ENCODE measurements around the gene BACH2. TPM values are rescaled to one million over a fixed set of nuclear protein-coding genes. Genes with fewer than 3 reads are reported as not detected.
"Not testable (repeated sequence)": the region's sequence is repeated elsewhere in the genome, so short reads cannot be mapped to it uniquely, and the experiment has no call there.

The BACH2 gene
- total and polyA plus RNA-seq, 10 of the 15 experiments (the other 5 are each of a cell fraction or from before 2014, with no cell fraction given) = 0.03 to 0.28 (median 0.04) TPM; not detected in 3

GRCh38 chr6:90167514-90168379 lies 128.9 kb downstream of the BACH2 start (continued):
- no peak for TF ChIP-seq ELK1 (IDR thresholded peaks at IDR 0.05; ENCODE audit: low read depth, low read length)
- TF ChIP-seq IRF3 (IDR thresholded peaks at IDR 0.05) = no peak
- TF ChIP-seq, protein P1, sequence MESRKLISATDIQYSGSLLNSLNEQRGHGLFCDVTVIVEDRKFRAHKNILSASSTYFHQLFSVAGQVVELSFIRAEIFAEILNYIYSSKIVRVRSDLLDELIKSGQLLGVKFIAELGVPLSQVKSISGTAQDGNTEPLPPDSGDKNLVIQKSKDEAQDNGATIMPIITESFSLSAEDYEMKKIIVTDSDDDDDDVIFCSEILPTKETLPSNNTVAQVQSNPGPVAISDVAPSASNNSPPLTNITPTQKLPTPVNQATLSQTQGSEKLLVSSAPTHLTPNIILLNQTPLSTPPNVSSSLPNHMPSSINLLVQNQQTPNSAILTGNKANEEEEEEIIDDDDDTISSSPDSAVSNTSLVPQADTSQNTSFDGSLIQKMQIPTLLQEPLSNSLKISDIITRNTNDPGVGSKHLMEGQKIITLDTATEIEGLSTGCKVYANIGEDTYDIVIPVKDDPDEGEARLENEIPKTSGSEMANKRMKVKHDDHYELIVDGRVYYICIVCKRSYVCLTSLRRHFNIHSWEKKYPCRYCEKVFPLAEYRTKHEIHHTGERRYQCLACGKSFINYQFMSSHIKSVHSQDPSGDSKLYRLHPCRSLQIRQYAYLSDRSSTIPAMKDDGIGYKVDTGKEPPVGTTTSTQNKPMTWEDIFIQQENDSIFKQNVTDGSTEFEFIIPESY (IDR thresholded peaks at IDR 0.05) = no peak
- TF ChIP-seq CREB1 (IDR thresholded peaks at IDR 0.05; ENCODE audit: low read depth) = no peak
- no peak for TF ChIP-seq RAD21 (IDR thresholded peaks at IDR 0.05; ENCODE audit: insufficient read depth, low read depth, low read length)
- TF ChIP-seq SIX5 (IDR thresholded peaks at IDR 0.05; ENCODE audit: low read depth, low read length, severe bottlenecking) = no peak
- TF ChIP-seq WRNIP1 (IDR thresholded peaks at IDR 0.05; ENCODE audit: borderline replicate concordance, low read depth, low read length) = no peak
- no peak for TF ChIP-seq NFYB (IDR thresholded peaks at IDR 0.05; ENCODE audit: insufficient read depth, low read depth, low read length)

DNA sequence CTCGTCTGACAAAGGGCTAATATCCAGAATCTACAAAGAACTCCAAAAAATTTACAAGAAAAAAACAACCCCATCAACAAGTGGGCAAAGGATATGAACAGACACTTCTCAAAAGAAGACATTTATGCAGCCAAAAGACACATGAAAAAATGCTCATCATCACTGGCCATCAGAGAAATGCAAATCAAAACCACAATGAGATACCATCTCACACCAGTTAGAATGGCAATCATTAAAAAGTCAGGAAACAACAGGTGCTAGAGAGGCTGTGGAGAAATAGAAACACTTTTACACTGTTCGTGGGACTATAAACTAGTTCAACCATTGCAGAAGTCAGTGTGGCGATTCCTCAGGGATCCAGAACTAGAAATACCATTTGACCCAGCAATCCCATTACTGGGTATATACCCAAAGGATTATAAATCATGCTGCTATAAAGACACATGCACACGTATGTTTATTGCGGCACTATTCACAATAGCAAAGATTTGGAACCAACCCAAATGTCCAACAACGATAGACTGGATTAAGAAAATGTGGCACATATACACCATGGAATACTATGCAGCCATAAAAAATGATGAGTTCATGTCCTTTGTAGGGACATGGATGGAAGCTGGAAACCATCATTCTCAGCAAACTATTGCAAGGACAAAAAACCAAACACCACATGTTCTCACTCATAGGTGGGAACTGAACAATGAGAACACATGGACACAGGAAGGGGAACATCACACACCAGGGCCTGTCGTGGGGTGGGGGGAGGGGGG lies 130.3 kb downstream of the BACH2 start:
- POLR2A ChIA-PET; CTCF ChIA-PET; H3K27me3 ChIP-seq (replicated peaks in 1 of 2; ENCODE audit: control insufficient read depth in 2 of 2, insufficient read depth in 2 of 2, low read length in 1 of 2); H3K27ac ChIP-seq (ENCODE audit: control insufficient read depth, insufficient read depth); H3K9me3 ChIP-seq (replicated peaks; ENCODE audit: control insufficient read depth, insufficient read depth, low read length); in situ Hi-C loops (cut with MboI); RAD21 ChIA-PET (ENCODE audit: unreplicated experiment); H3K36me3 ChIP-seq (ENCODE audit: control insufficient read depth in 2 of 2, insufficient read depth in 2 of 2, low read length in 1 of 2); BruUV-seq (replicated peaks); H3K4me3 ChIP-seq; H3K4me2 ChIP-seq (ENCODE audit: control insufficient read depth, insufficient read depth); H3K4me1 ChIP-seq (ENCODE audit: control insufficient read depth, insufficient read depth, low read length); ATAC-seq; intact Hi-C loops (cut with micrococcal nuclease; ENCODE audit: unreplicated experiment); FAIRE-seq; DNase-seq (ENCODE audit: low read depth, low spot score); H2AFZ ChIP-seq (ENCODE audit: control insufficient read depth, low read depth, low read length); H4K20me1 ChIP-seq (ENCODE audit: control insufficient read depth, insufficient read depth); H3K79me2 ChIP-seq (ENCODE audit: control insufficient read depth, insufficient read depth, low read length); H3K9ac ChIP-seq (ENCODE audit: control insufficient read depth, insufficient read depth, low read length); SMC1A ChIA-PET (ENCODE audit: uncharacterized antibody, unreplicated experiment): not testable (repeated sequence)
- 46% methylated on average over 6 of the region's 7 CpGs for WGBS (ENCODE audit: insufficient coverage, insufficient replicate concordance, low lambda C conversion rate, missing lambda C conversion rate)
